A549 (cell line): ENCODE results near the gene DCPS. TPM values are rescaled to one million over a fixed set of nuclear protein-coding genes. Genes with fewer than 3 reads are reported as not detected.

ENCODE experiments used
- ATAC-seq, 2 experiments: fragments of 200-7000 bp in 1 of 2; fragments of >200 bp in 1 of 2; cut with Nextera tagmentation in 1 of 2; cut with Tn5 transposase in 1 of 2; 3 replicates each; pipeline versions ENCODE4 v1.8.0 to v1.9.1; 2018 to 2020; ENCODE audit warnings: mild to moderate bottlenecking in 1 of 2, moderate library complexity in 1 of 2
- CTCF ChIA-PET: fragments of 300-600 bp; sonication (Branson Sonifier 250); formaldehyde crosslinking; extraction: SDS; loops from one replicate; lab custom pipeline; 2021; ENCODE audit warnings: antibody characterized with exemption, inconsistent platforms; lab: Yijun Ruan, JAX
- POLR2A ChIA-PET: fragments of 350-600 bp; formaldehyde crosslinking; extraction: SDS; loops from one replicate; lab custom pipeline; 2021; ENCODE audit warnings: antibody characterized with exemption, inconsistent platforms; lab: Yijun Ruan, JAX
- DNase-seq, 2 experiments: peaks; one replicate each; pipeline versions ENCODE4 v3.0.0 to v3.0.0-alpha.2; 2011 to 2016; ENCODE audit warnings: low read depth in 1 of 2, low spot score in 1 of 2
- FAIRE-seq: peaks from 2 replicates; lab custom pipeline; 2011; peaks lifted over from hg19 to GRCh38; lab: Jason Lieb, UNC
- H3K27ac ChIP-seq, 2 experiments: fragments of >200 bp; sonication (Bioruptor Twin); formaldehyde crosslinking; 3 replicates each; pipeline ENCODE4 v1.5.1; 2016 to 2017
- H3K4me1 ChIP-seq: fragments of >200 bp; sonication (Bioruptor Twin); formaldehyde crosslinking; 3 replicates; pipeline ENCODE4 v1.6.1; 2016
- H3K4me2 ChIP-seq: fragments of >200 bp; sonication (Bioruptor Twin); formaldehyde crosslinking; 3 replicates; pipeline ENCODE4 v1.6.1; 2016
- H3K4me3 ChIP-seq: fragments of >200 bp; sonication (Bioruptor Twin); formaldehyde crosslinking; 3 replicates; pipeline ENCODE4 v1.5.1; 2016
- H3K9me3 ChIP-seq: fragments of >200 bp; sonication (Bioruptor Twin); formaldehyde crosslinking; 3 replicates; pipeline ENCODE4 v1.6.1; 2016
- CHD2 ChIP-seq: fragments of 150-350 bp; IDR thresholded peaks from 2 replicates; pipeline ENCODE4 v1.6.1; 2014; ENCODE audit warnings: low read length; ENCODE audit not compliant: partially characterized antibody
- CTCF ChIP-seq: fragments of >200 bp; sonication (Bioruptor Twin); formaldehyde crosslinking; IDR thresholded peaks from 3 replicates; pipeline ENCODE4 v1.5.1; 2016
- EP300 ChIP-seq, 2 experiments: fragments of >200 bp; sonication (Bioruptor Twin); formaldehyde crosslinking; IDR thresholded peaks; 2 replicates in 1 of 2; 3 replicates in 1 of 2; pipeline ENCODE4 v1.6.1; 2016 to 2017
- FOSL2 ChIP-seq, 2 experiments: fragments of 450-650 bp in 1 of 2; fragments of >200 bp in 1 of 2; sonication (Bioruptor Twin) in 1 of 2; formaldehyde crosslinking; IDR thresholded peaks; 2 replicates each; pipeline versions ENCODE4 v1.5.0 to v1.6.1; 2016 to 2020; ENCODE audit warnings: mild to moderate bottlenecking in 1 of 2, moderate library complexity in 1 of 2
- HOXA7 ChIP-seq: fragments of 250-450 bp; sonication (Bioruptor Pico); IDR thresholded peaks from 2 replicates; pipeline ENCODE4 v1.5.0; 2020; ENCODE audit warnings: mild to moderate bottlenecking, moderate library complexity
- HOXB5 ChIP-seq: fragments of 250-450 bp; sonication (Bioruptor Pico); IDR thresholded peaks from 2 replicates; pipeline ENCODE4 v1.5.0; 2020; ENCODE audit warnings: mild to moderate bottlenecking, moderate library complexity
- JUN ChIP-seq, 2 experiments: fragments of >200 bp; sonication (Bioruptor Twin); formaldehyde crosslinking; IDR thresholded peaks; 2 replicates in 1 of 2; 3 replicates in 1 of 2; pipeline ENCODE4 v1.6.1; 2016 to 2017
- JUNB ChIP-seq: fragments of >200 bp; sonication (Bioruptor Twin); formaldehyde crosslinking; IDR thresholded peaks from 2 replicates; pipeline ENCODE4 v1.6.1; 2016
- MAFK ChIP-seq: fragments of 450-650 bp; IDR thresholded peaks from 2 replicates; pipeline ENCODE4 v1.6.1; 2014; ENCODE audit not compliant: partially characterized antibody
- MAX ChIP-seq: IDR thresholded peaks from 2 replicates; pipeline ENCODE4 v1.6.1; 2012
- MAZ ChIP-seq: fragments of 150-350 bp; IDR thresholded peaks from 2 replicates; pipeline ENCODE4 v1.6.1; 2014; ENCODE audit warnings: antibody characterized with exemption, low read depth, low read length, borderline replicate concordance
- POLR2A ChIP-seq: IDR thresholded peaks from 2 replicates; pipeline ENCODE4 v1.6.1; 2012; ENCODE audit warnings: mild to moderate bottlenecking, low read length
- RAD21 ChIP-seq, 2 experiments: fragments of >200 bp in 1 of 2; sonication (Bioruptor Twin) in 1 of 2; formaldehyde crosslinking in 1 of 2; IDR thresholded peaks in 1 of 2; conservative IDR thresholded peaks in 1 of 2; 2 replicates in 1 of 2; 3 replicates in 1 of 2; pipeline ENCODE4 v1.6.1; 2012 to 2018; ENCODE audit warnings: inconsistent platforms in 1 of 2
- RARB ChIP-seq: fragments of 250-450 bp; sonication (Bioruptor Pico); IDR thresholded peaks from 2 replicates; pipeline ENCODE4 v1.8.0; 2021; ENCODE audit warnings: mild to moderate bottlenecking, moderate library complexity
- SMC3 ChIP-seq: fragments of >200 bp; sonication (Bioruptor Twin); formaldehyde crosslinking; IDR thresholded peaks from 3 replicates; pipeline ENCODE4 v1.6.1; 2018; ENCODE audit warnings: inconsistent platforms
- USF2 ChIP-seq: fragments of 450-650 bp; IDR thresholded peaks from 2 replicates; pipeline ENCODE4 v1.6.1; 2014; ENCODE audit warnings: antibody characterized with exemption
- ZNF302 ChIP-seq: fragments of 250-450 bp; sonication (Bioruptor Pico); IDR thresholded peaks from 2 replicates; pipeline ENCODE4 v1.9.0; 2021; ENCODE audit warnings: inconsistent platforms, mild to moderate bottlenecking, moderate library complexity
- WGBS: methylation state at CpG from one replicate; pipeline ENCODE4 v1.1.6; 2017; ENCODE audit errors: missing lambda C conversion rate; 5-methylcytosine and 5-hydroxymethylcytosine counted together
- polyA plus RNA-seq, 4 experiments: library from polyadenylated mRNA; depleted of rRNA in 3 of 4; stranded (reverse); fragments of >200 nt; fragmentation: RNase III in 1 of 4; extraction: RNeasy Plus Mini Kit Qiagen cat#74134 plus additional on column Dnase treatment in 1 of 4; gene quantifications; 2 replicates in 3 of 4; 3 replicates in 1 of 4; pipeline ENCODE4 v1.2.3, GENCODE V29; 2011 to 2017
- TF ChIP-seq, protein P1 (sequence below): fragments of 250-450 bp; sonication (Bioruptor Pico); IDR thresholded peaks from 2 replicates; pipeline ENCODE4 v1.5.0; 2021; ENCODE audit warnings: mild to moderate bottlenecking, moderate library complexity, borderline replicate concordance
- TF ChIP-seq, protein P2 (sequence below): fragments of 200-600 bp; sonication (generic); IDR thresholded peaks from 2 replicates; pipeline ENCODE4 v1.6.1; 2016; ENCODE audit warnings: antibody characterized with exemption, mild to moderate bottlenecking, moderate library complexity

Gene DCPS
- polyA plus RNA-seq, 2 of the 4 experiments (the other 2 are of a cell fraction): 17.8 to 23.0 TPM

DNA sequence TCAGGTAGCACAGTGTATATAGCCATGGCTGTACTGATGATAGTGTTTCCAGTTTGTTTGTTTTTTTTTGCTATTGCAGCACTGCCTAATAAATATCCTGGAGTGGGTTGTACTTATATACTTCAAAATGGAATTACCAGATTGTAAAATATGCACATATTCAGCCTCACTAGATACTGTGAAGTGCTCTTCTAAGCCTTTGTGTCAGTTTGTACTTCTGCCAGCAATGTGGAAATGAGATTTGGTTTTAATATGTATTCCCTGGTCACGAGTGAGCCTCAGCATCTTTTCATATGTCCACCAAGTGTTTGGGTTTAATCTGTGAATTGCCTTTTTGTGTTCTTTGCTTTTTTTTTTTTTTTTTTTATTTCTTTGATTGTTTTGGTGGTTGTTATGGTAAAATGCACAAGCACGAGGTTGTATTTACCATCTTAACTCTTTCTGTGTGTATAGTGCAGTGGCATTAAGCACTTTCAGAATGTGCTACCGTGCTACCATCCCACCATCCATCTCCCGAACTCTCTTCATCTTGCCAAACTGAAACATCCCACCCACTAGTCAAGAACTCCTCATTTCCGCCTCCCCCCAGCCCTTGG lies 86.5 kb downstream of the DCPS start:
- CTCF ChIA-PET: no interaction called here
- ATAC-seq (no peak), DNase-seq (no peak), FAIRE-seq (no peak)
- H3K4me2 ChIP-seq: no peak overlapping the region
- H3K27ac ChIP-seq: no peak overlapping the region
- no peak for TF ChIP-seq RARB
- TF ChIP-seq RAD21 (conservative IDR thresholded peaks at IDR 0.05 in 1 of 2, IDR thresholded peaks at IDR 0.05 in 1 of 2): no peak
- TF ChIP-seq MAX: no peak
- no peak for TF ChIP-seq SMC3
- TF ChIP-seq MAFK: no peak
- TF ChIP-seq ZNF302 (CRISPR knock-in tag): no peak
- no peak for TF ChIP-seq MAZ
- TF ChIP-seq, protein P1, sequence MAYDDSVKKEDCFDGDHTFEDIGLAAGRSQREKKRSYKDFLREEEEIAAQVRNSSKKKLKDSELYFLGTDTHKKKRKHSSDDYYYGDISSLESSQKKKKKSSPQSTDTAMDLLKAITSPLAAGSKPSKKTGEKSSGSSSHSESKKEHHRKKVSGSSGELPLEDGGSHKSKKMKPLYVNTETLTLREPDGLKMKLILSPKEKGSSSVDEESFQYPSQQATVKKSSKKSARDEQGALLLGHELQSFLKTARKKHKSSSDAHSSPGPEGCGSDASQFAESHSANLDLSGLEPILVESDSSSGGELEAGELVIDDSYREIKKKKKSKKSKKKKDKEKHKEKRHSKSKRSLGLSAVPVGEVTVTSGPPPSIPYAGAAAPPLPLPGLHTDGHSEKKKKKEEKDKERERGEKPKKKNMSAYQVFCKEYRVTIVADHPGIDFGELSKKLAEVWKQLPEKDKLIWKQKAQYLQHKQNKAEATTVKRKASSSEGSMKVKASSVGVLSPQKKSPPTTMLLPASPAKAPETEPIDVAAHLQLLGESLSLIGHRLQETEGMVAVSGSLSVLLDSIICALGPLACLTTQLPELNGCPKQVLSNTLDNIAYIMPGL (CRISPR knock-in tag): no peak
- TF ChIP-seq USF2: no peak
- TF ChIP-seq, protein P2, sequence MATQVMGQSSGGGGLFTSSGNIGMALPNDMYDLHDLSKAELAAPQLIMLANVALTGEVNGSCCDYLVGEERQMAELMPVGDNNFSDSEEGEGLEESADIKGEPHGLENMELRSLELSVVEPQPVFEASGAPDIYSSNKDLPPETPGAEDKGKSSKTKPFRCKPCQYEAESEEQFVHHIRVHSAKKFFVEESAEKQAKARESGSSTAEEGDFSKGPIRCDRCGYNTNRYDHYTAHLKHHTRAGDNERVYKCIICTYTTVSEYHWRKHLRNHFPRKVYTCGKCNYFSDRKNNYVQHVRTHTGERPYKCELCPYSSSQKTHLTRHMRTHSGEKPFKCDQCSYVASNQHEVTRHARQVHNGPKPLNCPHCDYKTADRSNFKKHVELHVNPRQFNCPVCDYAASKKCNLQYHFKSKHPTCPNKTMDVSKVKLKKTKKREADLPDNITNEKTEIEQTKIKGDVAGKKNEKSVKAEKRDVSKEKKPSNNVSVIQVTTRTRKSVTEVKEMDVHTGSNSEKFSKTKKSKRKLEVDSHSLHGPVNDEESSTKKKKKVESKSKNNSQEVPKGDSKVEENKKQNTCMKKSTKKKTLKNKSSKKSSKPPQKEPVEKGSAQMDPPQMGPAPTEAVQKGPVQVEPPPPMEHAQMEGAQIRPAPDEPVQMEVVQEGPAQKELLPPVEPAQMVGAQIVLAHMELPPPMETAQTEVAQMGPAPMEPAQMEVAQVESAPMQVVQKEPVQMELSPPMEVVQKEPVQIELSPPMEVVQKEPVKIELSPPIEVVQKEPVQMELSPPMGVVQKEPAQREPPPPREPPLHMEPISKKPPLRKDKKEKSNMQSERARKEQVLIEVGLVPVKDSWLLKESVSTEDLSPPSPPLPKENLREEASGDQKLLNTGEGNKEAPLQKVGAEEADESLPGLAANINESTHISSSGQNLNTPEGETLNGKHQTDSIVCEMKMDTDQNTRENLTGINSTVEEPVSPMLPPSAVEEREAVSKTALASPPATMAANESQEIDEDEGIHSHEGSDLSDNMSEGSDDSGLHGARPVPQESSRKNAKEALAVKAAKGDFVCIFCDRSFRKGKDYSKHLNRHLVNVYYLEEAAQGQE: no peak
- TF ChIP-seq HOXA7 (CRISPR knock-in tag): no peak
- TF ChIP-seq CTCF: no peak
- TF ChIP-seq EP300 (IDR thresholded peaks at IDR 0.05): no peak
- TF ChIP-seq POLR2A: no peak
- TF ChIP-seq JUN (IDR thresholded peaks at IDR 0.05): no peak
- TF ChIP-seq HOXB5 (CRISPR knock-in tag): no peak
- TF ChIP-seq FOSL2 (IDR thresholded peaks at IDR 0.05): no peak
- TF ChIP-seq FOSL2 (CRISPR knock-in tag; IDR thresholded peaks at IDR 0.05): no peak
- TF ChIP-seq JUNB: no peak
- no peak for TF ChIP-seq CHD2
- no peaks in the 10 kb centered on the region for H3K9me3 ChIP-seq
- POLR2A ChIA-PET: no interaction called here
- 0 out of 3 replicates have a peak, but pooled peaks cover 4% of the 10 kb centered on the region for H3K4me1 ChIP-seq
- H3K4me3 ChIP-seq: no peak overlapping the region
- WGBS: 73% methylated on average over 5 of the region's 5 CpGs
